HG03460 (cell line): ENCODE measurements around the gene CAMK2D.

Experiments used
- ATAC-seq: cut with Tn5 transposase; IDR thresholded peaks from one replicate; pipeline ENCODE4 v1.9.1; 2021; ENCODE audit not compliant: unreplicated experiment

CAMK2D gene

GRCh38 chr4:113644398-113644797 lies 117.1 kb downstream of the CAMK2D start:
- no peak for ATAC-seq

- ATAC-seq: no peak
Measured at GRCh38 chr4:113643505-113643904, 118.0 kb downstream of the CAMK2D start.

- ATAC-seq: peak; percentile 59
Measured at GRCh38 chr4:113641025-113641431, 120.5 kb downstream of the CAMK2D start.

GRCh38 chr4:113639326-113639725 lies 122.2 kb downstream of the CAMK2D start:
- peak; percentile 43 for ATAC-seq

GRCh38 chr4:113638562-113638832 lies 123.0 kb downstream of the CAMK2D start:
- ATAC-seq: no peak

GRCh38 chr4:113637823-113638561 lies 123.5 kb downstream of the CAMK2D start:
- ATAC-seq: no peak

- no peak for ATAC-seq
Measured at GRCh38 chr4:113637363-113637762, 124.2 kb downstream of the CAMK2D start.

GRCh38 chr4:113636877-113637276 lies 124.7 kb downstream of the CAMK2D start:
- ATAC-seq: no peak

GRCh38 chr4:113636438-113636818 lies 125.1 kb downstream of the CAMK2D start:
- ATAC-seq: peak; percentile 42

- ATAC-seq: no peak
Measured at GRCh38 chr4:113635739-113636437, 125.7 kb downstream of the CAMK2D start.

- no peak for ATAC-seq
Measured at GRCh38 chr4:113634081-113634969, 127.2 kb downstream of the CAMK2D start.

GRCh38 chr4:113633467-113633866 lies 128.1 kb downstream of the CAMK2D start:
- ATAC-seq: no peak

GRCh38 chr4:113628711-113629110 lies 132.8 kb downstream of the CAMK2D start:
- no peak for ATAC-seq

- ATAC-seq: no peak
Measured at GRCh38 chr4:113627321-113627720, 134.2 kb downstream of the CAMK2D start.

GRCh38 chr4:113625902-113626301 lies 135.6 kb downstream of the CAMK2D start:
- ATAC-seq: no peak

GRCh38 chr4:113623274-113623894 lies 138.2 kb downstream of the CAMK2D start:
- no peak for ATAC-seq

- no peak for ATAC-seq
Measured at GRCh38 chr4:113621633-113622032, 139.9 kb downstream of the CAMK2D start.

- no peak for ATAC-seq
Measured at GRCh38 chr4:113620032-113620431, 141.5 kb downstream of the CAMK2D start.

GRCh38 chr4:113619526-113619925 lies 142.0 kb downstream of the CAMK2D start:
- ATAC-seq: no peak

GRCh38 chr4:113618205-113618604 lies 143.3 kb downstream of the CAMK2D start:
- ATAC-seq: no peak

GRCh38 chr4:113617195-113617594 lies 144.3 kb downstream of the CAMK2D start:
- ATAC-seq: no peak
